Duodenal mucosa (tissue), 2 donors: ENCODE results near the gene TGFBR3L.

Experiments used
- H3K27ac ChIP-seq: one replicate; pipeline ENCODE4 v1.7.0; 2013; ENCODE audit warnings: low read depth, low read length
- H3K27me3 ChIP-seq, 2 donors: one replicate each; pipeline ENCODE4 v1.7.0; 2013; ENCODE audit warnings: low read length in 2 of 2, control low read depth in 1 of 2; ENCODE audit not compliant: insufficient read depth in 2 of 2, control insufficient read depth in 1 of 2
- H3K36me3 ChIP-seq, 2 donors: one replicate each; pipeline ENCODE4 v1.7.0; 2013; ENCODE audit warnings: low read length in 2 of 2, control low read depth in 1 of 2; ENCODE audit not compliant: insufficient read depth in 2 of 2, control insufficient read depth in 1 of 2
- H3K4me1 ChIP-seq, 2 donors: one replicate each; pipeline ENCODE4 v1.7.0; 2013; ENCODE audit warnings: low read length in 2 of 2, control low read depth in 1 of 2; ENCODE audit not compliant: insufficient read depth in 2 of 2, control insufficient read depth in 1 of 2
- H3K4me3 ChIP-seq, 2 donors: one replicate each; pipeline ENCODE4 v1.7.0; 2013; ENCODE audit warnings: low read length in 2 of 2, low read depth in 1 of 2
- H3K9ac ChIP-seq, 2 donors: one replicate each; pipeline ENCODE4 v1.7.0; 2013; ENCODE audit warnings: low read length in 2 of 2, low read depth in 1 of 2
- H3K9me3 ChIP-seq, 2 donors: one replicate each; pipeline ENCODE4 v1.7.0; 2013; ENCODE audit warnings: low read length in 2 of 2, control low read depth in 1 of 2; ENCODE audit not compliant: control insufficient read depth in 1 of 2

The TGFBR3L gene

GRCh38 chr19:7911508-7912143, 3.0 kb upstream of the TGFBR3L start:
- H3K9ac ChIP-seq, result no peak overlapping the region
- no peak overlapping the region for H3K4me3 ChIP-seq
- H3K36me3 ChIP-seq, result peaks cover 9 to 41% of the 10 kb centered on the region in 2 donors

GRCh38 chr19:7912144-7912696, 2.4 kb upstream of the TGFBR3L start:
- no peak overlapping the region for H3K9ac ChIP-seq
- H3K27ac ChIP-seq, result no peak overlapping the region
- peaks cover 9 to 39% of the 10 kb centered on the region in 2 donors for H3K36me3 ChIP-seq

More at GRCh38 chr19:7911508-7912143, 3.0 kb upstream of the TGFBR3L start:
- H3K27ac ChIP-seq, result no peak overlapping the region
- no peaks in the 10 kb centered on the region for H3K9me3 ChIP-seq
- H3K4me1 ChIP-seq, result peaks cover 0 to 6% of the 10 kb centered on the region in 2 donors
- peaks cover 10 to 13% of the 10 kb centered on the region in 2 donors for H3K27me3 ChIP-seq

GRCh38 chr19:7912697-7913564, 1.7 kb upstream of the TGFBR3L start:
- Histone ChIP-seq H3K4me3 (no peak overlapping the region), H3K9me3 (no peaks in the 10 kb centered on the region), H3K36me3 (peaks cover 9 to 36% of the 10 kb centered on the region in 2 donors), H3K4me1 (peaks cover 10 to 12% of the 10 kb centered on the region in 2 donors), H3K27me3 (peaks cover 19 to 20% of the 10 kb centered on the region in 2 donors), H3K27ac (no peak overlapping the region), H3K9ac (no peak overlapping the region)

More at GRCh38 chr19:7912144-7912696, 2.4 kb upstream of the TGFBR3L start:
- peaks cover 4 to 10% of the 10 kb centered on the region in 2 donors for H3K4me1 ChIP-seq
- H3K9me3 ChIP-seq, result no peaks in the 10 kb centered on the region
- H3K27me3 ChIP-seq, result peaks cover 14 to 17% of the 10 kb centered on the region in 2 donors
- H3K4me3 ChIP-seq, result no peak overlapping the region

GRCh38 chr19:7913652-7914051, 978 bp upstream of the TGFBR3L start:
- Histone ChIP-seq H3K27me3 (peaks cover 24% of the 10 kb centered on the region in 2 donors), H3K9me3 (no peaks in the 10 kb centered on the region), H3K4me3 (no peak overlapping the region), H3K27ac (no peak overlapping the region), H3K9ac (no peak overlapping the region), H3K36me3 (peaks cover 9 to 36% of the 10 kb centered on the region in 2 donors), H3K4me1 (peaks cover 12 to 14% of the 10 kb centered on the region in 2 donors)

GRCh38 chr19:7914099-7914498, 531 bp upstream of the TGFBR3L start:
- Histone ChIP-seq H3K27me3 (peaks cover 25 to 27% of the 10 kb centered on the region in 2 donors), H3K27ac (no peak overlapping the region), H3K9me3 (no peaks in the 10 kb centered on the region), H3K36me3 (peaks cover 9 to 35% of the 10 kb centered on the region in 2 donors), H3K9ac (no peak overlapping the region), H3K4me3 (no peak overlapping the region), H3K4me1 (peaks cover 12 to 19% of the 10 kb centered on the region in 2 donors)

GRCh38 chr19:7915250-7916102, 846 bp downstream of the TGFBR3L start:
- Histone ChIP-seq H3K27me3 (peaks cover 25 to 27% of the 10 kb centered on the region in 2 donors), H3K4me3 (no peak overlapping the region)

GRCh38 chr19:7916103-7916954, 1.7 kb downstream of the TGFBR3L start:
- no peak overlapping the region for H3K27ac ChIP-seq
- peak overlapping the region in 1 of 2 donors; percentile 8 for H3K4me3 ChIP-seq
- H3K9me3 ChIP-seq, result no peaks in the 10 kb centered on the region
- H3K27me3 ChIP-seq, result peaks cover 25 to 27% of the 10 kb centered on the region in 2 donors
- H3K4me1 ChIP-seq, result peaks cover 21 to 32% of the 10 kb centered on the region in 2 donors
- no peak overlapping the region for H3K9ac ChIP-seq
- H3K36me3 ChIP-seq, result peaks cover 2 to 15% of the 10 kb centered on the region in 2 donors

More at GRCh38 chr19:7915250-7916102, 846 bp downstream of the TGFBR3L start:
- Histone ChIP-seq H3K9me3 (no peaks in the 10 kb centered on the region), H3K27ac (no peak overlapping the region), H3K36me3 (peaks cover 8 to 23% of the 10 kb centered on the region in 2 donors), H3K4me1 (peaks cover 16 to 27% of the 10 kb centered on the region in 2 donors), H3K9ac (no peak overlapping the region)

GRCh38 chr19:7916955-7917266, 2.3 kb downstream of the TGFBR3L start:
- no peaks in the 10 kb centered on the region for H3K9me3 ChIP-seq
- H3K27ac ChIP-seq, result no peak overlapping the region
- peaks cover 2 to 11% of the 10 kb centered on the region in 2 donors for H3K36me3 ChIP-seq
- peaks cover 25 to 27% of the 10 kb centered on the region in 2 donors for H3K27me3 ChIP-seq
- no peak overlapping the region for H3K9ac ChIP-seq
- peak overlapping the region in 1 of 2 donors; percentile 50 for H3K4me3 ChIP-seq
- peaks cover 27 to 38% of the 10 kb centered on the region in 2 donors for H3K4me1 ChIP-seq
